Neural progenitor cell (in vitro differentiated cells): ENCODE measurements around the gene NEK1.

Experiments
- EZH2 ChIP-seq: fragments of 200-600 bp; sonication (generic); IDR thresholded peaks from 2 replicates; pipeline ENCODE4 v1.6.1; 2017; ENCODE audit warnings: antibody characterized with exemption, mild to moderate bottlenecking, moderate library complexity
- EZH2phosphoT487 ChIP-seq: fragments of 200-600 bp; sonication (generic); IDR thresholded peaks from 2 replicates; pipeline ENCODE4 v1.6.1; 2017; ENCODE audit warnings: antibody characterized with exemption
- TF ChIP-seq, protein P1 (sequence below): fragments of 200-600 bp; sonication (generic); IDR thresholded peaks from 2 replicates; pipeline ENCODE4 v1.5.1; 2017; ENCODE audit warnings: antibody characterized with exemption, mild to moderate bottlenecking

DNA sequence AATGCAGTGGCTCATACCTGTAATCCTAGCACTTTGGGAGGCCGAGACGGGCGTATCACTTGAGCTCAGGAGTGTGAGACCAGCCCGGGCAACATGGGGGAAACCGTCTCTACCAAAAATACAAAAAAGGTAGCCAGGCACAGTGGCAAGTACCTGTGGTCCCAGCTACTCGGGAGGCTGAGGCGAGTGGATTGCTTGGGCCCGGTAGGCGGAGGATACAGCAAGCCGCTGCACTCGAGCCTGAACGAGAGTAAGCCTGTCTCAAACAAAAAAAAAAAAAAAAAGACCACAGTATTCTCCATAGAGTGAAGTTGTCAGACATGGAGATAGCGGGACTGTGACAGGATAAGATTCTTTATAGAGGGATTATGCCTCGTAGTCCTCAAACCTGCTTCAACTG, 265.5 kb downstream of the NEK1 start:
- TF ChIP-seq, protein P1, sequence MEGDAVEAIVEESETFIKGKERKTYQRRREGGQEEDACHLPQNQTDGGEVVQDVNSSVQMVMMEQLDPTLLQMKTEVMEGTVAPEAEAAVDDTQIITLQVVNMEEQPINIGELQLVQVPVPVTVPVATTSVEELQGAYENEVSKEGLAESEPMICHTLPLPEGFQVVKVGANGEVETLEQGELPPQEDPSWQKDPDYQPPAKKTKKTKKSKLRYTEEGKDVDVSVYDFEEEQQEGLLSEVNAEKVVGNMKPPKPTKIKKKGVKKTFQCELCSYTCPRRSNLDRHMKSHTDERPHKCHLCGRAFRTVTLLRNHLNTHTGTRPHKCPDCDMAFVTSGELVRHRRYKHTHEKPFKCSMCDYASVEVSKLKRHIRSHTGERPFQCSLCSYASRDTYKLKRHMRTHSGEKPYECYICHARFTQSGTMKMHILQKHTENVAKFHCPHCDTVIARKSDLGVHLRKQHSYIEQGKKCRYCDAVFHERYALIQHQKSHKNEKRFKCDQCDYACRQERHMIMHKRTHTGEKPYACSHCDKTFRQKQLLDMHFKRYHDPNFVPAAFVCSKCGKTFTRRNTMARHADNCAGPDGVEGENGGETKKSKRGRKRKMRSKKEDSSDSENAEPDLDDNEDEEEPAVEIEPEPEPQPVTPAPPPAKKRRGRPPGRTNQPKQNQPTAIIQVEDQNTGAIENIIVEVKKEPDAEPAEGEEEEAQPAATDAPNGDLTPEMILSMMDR = no peak
- TF ChIP-seq EZH2 (no peak), EZH2phosphoT487 (no peak)
